HG03108 (cell line): Measurements from ENCODE around the gene YTHDF1.

Source experiments
- ATAC-seq: cut with Tn5 transposase; IDR thresholded peaks from one replicate; pipeline ENCODE4 v1.9.1; 2021; ENCODE audit warnings: moderate library complexity; ENCODE audit not compliant: unreplicated experiment

YTHDF1 gene

DNA sequence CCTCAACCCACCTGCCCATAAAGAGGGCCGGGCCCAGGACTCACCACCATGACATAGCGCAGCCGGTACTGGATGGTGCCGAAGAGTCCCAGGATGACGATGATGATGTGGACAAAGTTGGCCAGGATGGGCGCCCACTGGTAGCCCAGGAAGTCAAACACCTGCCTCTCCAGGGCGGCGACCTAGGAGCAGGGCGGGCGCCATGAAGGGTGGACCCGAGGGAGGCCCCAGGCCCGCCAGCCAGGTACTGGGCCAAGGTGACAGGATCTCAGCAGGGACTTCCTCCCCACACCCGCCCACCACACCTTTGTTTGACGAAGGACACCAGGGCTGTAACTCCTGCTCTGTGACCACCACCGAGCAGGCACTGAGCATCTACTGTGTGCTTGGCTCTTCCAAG is 34.0 kb upstream of the YTHDF1 start:
- ATAC-seq, result no peak

DNA sequence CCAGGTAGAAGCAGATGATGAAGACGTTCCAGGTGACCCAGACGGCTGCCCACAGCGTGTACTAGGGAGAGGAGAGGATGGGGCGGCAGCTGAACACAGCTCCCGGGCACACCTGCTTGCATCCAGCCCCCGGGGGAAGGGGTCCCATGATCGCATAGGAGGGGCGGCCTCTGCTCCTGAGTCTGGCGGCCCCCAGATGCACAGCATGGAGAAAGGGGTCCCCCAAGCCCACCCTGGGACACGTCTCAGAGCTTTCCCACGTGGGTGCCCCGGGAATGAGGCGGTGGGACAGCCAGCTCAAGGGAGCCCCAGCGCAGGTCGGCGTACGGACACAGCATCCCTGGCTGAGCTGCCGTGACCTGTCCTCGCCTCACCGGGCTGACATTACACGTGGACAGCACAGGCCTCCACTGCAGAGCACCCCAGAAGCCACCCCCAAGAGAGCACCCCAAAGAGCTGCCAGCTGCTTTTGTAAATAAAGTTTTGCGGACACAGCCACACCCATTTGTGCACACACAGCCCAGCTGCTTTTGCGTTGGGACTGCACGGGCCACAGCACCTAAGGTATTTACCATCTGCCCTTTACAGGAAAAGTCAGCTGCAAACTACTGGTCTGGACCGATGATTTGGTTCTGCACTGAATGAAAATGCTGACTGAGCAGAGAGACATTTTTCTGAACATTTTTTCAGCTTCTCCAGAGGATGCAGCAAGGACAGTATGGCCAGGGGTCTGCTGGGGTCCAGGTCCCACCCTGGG is 33.1 kb upstream of the YTHDF1 start:
- ATAC-seq, result no peak

DNA sequence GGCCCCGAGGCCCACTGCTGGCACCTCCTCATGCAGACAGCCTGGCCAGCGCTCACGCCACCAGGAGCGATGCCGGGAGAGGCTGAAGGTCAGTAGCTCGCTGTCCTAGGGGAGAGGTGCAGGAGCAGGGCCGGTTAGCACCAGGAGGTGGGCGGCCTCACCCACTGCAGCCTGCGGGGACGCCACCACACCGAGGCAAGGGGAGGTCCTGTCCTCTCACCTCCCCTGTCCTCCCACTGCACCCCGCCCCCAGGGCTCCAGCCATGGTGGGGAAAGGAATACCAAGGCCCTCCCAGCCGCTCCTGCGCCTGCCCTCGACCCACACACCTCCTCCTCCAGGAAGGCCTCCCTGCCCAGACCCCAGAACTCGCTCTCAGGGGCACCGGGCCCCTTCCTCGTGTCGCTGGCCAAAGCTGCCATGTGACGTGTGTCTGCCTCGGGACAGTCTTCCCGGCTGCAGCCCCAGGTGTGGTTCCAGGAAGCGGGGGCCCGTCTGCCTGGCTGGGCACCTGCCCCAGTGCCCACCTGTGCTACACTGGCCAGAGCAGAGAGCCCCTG is 31.8 kb upstream of the YTHDF1 start:
- ATAC-seq, result no peak

DNA sequence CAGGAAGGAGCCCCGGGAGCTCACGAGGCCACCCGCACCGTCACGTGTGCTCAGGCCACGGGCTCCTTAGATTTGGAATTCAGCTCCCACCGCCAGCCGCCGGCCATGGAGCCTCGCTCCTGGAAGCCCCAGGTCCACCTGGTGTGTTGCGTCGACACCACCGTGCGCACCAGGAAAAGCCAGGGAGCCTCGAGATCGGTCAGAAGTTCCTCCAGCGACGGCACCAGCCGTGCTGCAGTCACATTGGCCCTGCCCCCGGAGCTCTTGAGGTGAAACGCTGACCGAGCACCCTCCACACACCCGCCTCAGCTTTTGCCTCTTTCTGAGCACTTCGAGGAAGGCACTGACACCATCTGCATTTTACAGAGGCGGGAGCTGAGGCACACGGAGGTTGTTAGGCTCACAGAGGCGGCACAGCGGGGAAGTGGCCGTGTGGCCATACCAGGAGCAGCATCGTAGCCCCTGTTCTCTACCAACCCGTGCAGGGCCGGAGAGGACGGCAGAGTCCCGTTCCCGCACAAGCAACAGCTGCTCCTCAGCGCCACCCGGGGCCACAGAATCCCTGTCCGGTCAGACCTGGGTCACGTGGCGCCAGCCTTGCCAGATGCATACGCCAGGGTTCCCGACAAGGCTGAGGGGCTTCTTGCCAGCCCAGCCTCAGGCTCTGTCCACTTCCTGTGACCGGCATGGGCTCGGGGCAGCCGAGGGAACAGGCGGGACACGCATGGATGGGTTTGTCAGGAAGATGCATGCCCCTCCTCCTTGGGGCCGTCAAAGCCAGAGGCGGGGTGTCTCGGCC is 30.8 kb upstream of the YTHDF1 start:
- no peak for ATAC-seq

DNA sequence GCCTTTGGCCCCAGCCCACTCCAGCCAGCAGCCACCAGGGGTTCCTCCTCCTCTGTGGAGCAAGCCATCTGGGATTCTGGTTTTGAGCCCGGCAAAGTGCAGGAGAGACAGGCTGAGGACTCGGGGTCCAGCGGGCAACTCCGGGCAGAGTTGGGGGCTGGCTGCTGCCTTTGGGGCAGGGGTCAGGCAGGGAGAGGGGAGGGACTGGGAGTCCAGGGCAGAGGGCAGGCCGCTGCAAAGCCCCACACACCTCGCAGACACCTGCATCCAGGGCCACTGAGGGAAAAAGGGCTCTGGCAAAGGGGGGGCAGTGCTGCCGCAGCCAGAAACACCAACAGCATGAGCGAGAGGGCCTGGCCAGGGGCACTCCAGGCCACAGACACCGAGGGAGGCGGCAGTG is 28.5 kb upstream of the YTHDF1 start:
- no peak for ATAC-seq

DNA sequence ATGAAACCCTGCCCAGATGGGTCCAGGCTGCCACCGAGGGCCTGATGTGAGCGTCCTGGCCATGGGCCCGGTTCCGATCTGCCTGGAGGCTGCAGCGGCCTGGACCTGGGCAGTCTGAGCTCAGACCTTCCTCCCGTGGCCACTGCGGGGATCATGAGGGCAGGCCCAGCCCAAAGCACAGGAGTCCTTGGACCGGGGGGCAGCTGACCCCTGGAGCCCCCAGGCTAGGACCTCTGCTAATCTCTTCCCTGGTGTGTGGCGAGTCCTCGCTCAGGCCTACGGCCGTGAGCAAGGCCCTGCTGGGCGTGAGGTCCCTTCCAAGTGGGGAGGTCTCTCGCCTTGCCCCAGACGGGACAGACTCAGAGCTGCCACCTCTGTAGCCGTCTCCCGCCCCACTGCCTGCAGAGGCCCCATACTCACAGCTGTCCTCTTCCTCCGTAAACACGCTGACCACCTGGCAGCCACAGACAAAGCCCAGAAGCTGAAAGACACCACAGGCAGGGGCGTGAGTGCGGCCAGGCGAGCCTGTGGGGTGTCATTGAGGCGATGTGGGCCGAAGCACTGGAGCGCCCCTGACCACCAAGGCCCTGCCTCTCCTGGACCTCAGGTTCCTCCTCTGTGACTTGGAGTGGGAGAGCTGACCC is 27.8 kb upstream of the YTHDF1 start:
- ATAC-seq, result no peak

DNA sequence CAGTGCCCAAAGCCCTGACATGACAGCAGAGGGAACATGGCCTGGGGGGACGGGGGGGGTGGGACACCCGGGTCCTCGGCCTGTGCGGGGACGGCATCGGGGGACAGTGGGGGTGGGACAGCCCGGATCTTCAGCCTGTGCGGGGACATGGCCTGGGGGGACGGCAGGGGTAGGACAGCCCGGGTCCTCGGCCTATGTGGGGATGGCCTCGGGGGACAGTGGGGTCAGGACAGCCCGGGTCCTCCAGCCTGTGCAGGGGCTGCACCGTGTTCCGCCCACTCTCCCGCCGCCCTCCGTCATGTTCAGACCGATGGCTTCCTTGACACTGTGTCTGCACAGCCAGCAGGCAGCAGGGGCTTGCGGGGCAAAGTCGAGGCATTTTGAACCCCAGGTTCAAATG is 26.8 kb upstream of the YTHDF1 start:
- ATAC-seq, result no peak

DNA sequence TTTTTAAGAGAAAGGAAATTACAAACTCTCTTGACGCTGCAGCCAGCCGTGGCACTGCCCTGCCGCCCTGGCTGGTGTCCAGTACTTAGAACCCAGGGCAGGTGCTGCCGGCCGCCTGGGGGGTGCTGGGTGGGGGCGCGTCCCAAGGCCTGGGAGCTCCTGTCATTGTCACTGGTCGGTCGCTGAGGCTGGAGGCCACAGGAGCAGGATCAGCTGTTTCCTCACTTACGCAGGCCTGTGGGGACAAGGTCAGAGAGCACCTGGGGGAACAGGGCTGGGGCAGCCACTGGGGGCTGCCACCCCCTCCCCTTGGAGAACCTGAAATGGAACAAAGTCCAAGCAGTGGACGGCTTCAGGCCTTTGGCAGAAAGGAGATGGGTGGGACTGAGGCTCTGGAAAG is 25.3 kb upstream of the YTHDF1 start:
- ATAC-seq, result no peak

DNA sequence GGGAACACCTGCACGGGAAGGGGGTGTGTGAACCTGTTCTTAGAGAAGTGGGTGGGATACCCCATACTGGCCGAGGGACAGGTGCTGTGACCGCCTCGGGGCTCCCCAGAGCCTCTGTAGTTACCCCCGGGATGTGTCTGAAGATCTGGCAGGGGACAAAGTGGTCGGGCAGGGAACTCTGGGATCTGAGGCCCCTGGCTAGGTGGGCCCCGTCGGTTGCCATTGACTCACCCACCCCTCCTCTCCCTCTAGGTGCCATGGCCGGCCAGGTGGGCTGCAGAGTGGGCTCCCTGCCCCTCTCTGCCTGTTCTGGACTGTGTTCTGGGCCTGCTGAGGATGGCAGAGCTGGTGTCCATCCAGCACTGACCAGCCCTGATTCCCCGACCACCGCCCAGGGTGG is 24.1 kb upstream of the YTHDF1 start:
- ATAC-seq, result no peak

DNA sequence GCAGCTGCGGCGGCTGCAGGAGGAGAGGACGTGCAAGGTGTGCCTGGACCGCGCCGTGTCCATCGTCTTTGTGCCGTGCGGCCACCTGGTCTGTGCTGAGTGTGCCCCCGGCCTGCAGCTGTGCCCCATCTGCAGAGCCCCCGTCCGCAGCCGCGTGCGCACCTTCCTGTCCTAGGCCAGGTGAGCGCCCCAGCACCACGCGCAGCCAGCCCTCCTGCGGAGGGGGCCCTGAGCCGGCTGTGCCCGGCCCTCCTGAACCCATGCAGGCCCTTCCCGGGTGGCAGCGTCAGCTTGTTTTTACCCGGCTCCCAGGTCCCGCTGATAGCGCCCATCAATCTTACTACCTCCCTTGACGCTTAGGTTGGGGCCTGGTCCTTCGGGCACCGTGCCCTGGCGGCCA is 23.5 kb upstream of the YTHDF1 start:
- ATAC-seq, result no peak

DNA sequence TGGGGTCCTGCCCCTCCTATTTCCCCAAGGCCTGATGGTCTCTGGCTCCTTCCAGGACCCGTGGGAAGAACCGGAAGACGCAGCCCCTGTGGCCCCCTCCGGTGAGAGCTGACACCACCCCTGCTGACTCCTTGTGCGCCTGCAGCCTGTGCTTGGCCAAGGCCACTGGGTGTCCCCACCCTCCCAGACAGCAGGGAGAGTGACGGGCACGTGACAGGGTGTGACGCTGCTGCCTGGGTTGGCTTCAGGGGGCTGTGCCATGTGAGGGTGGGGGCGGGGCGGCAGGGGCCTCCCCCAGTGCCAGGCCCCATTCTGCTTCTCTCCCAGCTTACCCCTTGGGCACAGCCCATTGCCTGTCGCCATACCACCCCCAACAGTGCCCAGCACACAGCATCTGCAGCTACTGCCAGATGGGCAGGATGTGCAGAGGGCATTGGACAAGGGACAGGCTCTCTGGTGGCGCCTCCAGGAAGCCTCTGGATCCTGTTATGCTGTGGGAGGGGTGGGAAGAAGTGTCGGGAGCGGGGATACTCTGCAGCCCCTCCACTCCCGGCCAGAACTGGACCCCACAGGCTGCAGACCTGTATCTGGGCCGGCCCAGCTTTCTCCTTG is 22.7 kb upstream of the YTHDF1 start:
- ATAC-seq, result no peak

DNA sequence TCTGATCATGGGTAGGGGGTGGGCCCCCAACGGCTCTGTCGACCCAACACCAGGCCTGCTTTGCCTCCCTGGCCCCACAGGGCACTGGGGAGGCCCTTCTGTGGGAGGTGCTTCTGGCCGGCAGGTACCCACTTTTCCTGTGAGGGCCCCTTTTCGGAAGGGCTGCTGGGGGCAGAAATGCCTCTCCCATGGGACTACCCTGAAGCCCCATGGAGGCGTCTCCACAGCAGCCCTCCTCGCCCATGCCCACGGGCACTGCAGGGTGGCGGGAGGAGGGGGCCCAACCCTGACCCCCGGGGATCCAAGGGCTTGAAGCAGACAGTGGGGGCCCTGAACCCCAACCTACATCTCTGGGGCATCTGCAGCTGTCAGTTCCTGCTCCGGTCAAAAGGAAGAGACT is 22.1 kb upstream of the YTHDF1 start:
- no peak for ATAC-seq

DNA sequence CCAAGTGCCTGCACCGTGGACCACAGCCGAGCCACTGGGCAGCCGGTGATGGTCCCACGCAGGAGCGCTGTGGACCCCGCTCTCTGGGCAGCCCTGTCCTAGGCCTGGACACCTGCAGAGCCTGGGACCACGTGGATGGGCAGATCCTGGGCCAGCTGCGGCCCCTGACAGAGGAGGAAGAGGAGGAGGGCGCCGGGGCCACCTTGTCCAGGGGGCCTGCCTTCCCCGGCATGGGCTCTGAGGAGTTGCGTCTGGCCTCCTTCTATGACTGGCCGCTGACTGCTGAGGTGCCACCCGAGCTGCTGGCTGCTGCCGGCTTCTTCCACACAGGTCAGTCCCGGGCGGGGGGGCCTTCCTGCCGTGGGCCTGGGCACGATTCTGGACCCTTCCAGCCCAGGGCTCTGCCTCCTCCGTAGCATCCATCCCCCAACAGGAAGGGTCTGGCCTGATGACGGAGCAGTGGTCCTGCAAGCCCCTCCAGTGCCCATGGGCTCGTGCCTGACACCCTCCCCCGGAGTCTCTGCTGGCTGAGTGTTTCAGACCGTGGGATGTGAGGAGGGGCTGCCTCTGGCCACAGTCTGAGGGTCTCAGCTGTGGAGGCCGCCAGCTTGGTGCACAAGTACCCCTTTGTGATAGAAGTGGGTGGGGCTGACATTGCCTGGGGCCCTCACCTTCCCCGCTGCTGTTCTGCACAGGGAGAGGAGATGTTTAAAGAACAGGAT is 20.3 kb upstream of the YTHDF1 start:
- no peak for ATAC-seq

DNA sequence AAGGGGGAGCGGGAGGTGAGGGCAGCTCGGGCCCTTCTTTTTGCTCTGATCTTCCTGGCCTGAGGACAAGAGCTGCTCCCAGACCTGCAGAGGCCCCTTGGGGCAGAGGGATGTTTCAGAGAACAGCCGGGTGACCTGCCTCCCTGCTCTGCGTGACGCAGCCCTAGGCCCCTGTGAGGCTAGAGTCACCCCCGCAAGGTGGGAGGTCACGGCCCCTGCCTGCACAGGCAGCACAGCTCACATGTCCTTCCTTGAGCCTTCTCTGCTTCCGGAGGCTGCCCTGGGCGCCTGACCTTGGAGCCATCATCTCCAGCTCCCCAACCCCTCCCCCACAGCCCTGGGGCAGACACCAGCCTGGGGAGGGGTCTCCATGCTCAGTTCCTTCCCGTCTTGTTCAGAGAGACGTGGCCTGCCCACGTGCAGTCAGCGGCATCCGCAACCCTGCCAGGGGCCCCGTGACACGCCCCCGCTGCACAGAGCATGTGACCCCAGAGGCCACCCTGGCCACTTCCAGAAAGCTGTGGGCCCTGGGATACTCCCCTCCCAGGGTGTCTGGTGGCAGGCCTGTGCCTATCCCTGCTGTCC is 19.6 kb upstream of the YTHDF1 start, which contains the start of gene BIRC7:
TSS of gene BIRC7 (plus strand) at position 507 of the 585 bp plus-strand sequence. CDS start 192 bp downstream, outside the sequence.
- no peak for ATAC-seq

DNA sequence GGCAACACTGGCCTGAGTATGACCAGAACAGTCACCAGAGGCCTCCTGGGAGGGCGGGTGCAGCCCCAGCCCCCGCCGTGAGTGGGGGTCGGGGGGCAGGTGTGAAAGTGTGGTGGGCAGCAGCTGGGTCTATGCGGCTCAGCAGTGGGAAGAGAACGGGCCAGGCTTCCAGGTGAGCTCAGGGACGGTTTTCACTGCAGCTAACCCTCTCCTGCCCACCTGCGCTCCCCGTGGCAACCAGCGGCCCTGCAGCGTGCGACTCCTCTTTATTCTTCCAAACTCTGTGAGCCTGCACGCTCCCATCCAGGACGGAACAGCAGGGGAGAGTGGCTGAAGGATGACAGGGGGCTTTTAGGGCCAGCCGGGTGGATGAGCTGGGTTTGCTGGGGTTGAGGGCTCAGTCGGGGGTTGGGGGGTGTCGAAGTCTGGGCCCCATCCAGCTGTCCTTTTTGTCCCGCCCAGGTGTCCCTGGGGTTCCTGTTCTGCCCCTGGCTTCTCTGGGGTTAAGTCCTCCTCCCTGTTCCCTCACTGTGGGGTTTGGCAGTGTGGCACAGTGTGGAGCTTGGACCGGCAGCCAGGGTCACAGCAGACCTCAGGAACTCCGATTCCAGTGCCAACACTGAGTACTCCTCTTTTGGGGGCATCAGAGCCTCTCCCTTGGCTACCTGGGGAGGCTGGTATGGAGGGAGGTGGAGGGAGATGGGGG is 18.9 kb upstream of the YTHDF1 start:
- ATAC-seq, result no peak

DNA sequence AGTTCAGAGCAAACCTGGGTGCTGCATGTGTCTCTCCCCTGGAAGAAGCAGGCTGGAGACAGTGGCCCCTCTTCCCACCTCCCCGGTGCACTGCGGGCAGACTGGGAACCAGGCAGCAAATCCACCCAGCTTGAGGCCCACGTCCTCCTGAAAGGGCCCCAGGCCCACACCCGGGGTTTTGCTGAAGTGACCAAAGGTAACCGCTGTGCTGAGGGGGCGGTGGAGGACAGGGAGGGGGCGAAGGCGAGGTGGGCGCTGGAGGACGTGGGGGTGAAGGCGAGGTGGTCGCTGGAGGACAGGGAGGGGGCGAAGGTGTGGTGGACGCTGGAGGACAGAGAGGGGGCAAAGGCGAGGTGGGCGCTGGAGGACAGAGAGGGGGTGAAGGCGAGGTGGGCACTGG is 18.0 kb upstream of the YTHDF1 start:
- ATAC-seq, result no peak

DNA sequence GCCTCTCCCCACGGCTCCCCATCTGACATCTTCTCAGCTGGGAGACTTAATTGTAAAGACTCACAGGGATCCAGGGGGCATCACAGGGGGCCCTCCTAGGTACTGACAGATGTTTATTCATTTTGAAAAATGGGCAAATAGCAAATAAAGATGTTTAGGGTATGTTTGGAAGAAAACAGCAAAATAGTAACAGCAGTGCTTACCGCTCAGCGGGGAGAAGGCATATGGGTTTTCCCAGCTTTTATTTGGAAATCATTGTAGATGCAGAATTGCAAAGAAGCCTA is 17.1 kb upstream of the YTHDF1 start:
- no peak for ATAC-seq

DNA sequence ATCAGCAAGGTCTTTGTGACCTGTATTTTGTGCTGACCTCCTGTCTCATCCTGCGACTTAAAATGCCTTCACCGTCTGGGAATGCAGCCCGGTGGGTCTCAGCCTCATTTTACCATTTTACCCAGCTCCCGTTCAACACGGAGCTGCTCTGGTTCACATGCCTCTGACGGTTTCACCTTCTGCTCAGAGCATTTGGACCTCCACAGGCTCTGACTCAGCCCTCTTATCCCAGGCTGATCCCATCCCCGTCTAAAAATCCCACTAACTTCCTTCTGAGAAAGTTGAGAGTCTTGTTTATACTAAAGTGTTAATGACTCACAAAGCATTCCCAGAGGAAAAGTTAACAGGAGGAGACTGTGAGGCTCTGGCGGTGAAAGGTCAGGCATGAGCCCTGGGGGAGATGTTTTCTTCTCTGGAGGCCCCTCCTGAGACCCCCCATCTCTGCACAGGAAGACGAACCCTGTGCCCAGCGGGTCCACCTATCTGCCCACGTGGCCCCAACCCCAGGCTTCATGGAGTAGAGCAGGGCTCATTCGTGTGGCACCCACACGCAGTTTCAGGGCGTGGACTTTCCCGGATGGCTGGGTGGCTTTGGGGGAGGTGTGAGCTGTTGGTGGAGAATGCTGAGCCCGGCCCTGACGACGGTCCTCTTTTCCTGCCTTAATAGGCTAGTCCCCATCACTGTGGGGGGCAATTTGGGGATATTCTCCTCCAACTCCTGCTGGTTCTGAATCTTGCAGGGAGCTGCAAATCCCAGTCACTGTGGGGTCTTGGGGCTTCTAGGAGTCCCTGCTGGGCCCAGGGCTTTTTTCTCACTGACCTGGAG is 16.5 kb upstream of the YTHDF1 start:
- no peak for ATAC-seq

DNA sequence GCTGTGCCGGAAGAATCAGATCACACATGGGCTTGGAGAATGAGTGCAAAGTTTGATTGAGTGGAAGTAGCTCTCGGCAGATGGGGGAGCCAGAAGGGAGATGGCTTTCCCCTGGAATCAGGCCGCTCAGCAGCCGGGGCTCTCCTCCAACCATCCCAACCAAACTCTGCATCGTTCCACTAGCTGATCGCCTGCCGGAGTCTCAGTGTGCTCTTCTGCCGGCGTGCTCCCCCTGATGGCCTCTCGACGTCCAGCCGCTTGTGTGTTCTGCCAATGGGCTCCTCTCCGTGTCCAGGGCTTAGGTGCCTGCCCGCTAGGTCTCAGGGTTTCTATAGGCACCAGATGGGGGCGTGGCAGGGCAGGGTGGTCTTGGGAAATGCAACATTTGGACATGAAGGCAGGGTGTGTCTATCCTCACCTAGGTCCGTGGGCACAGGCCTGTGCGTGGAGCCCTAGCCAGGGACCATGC is 14.9 kb upstream of the YTHDF1 start:
- ATAC-seq, result no peak
